Measurements from ENCODE around the gene FBXO21.

FBXO21 gene

DNA sequence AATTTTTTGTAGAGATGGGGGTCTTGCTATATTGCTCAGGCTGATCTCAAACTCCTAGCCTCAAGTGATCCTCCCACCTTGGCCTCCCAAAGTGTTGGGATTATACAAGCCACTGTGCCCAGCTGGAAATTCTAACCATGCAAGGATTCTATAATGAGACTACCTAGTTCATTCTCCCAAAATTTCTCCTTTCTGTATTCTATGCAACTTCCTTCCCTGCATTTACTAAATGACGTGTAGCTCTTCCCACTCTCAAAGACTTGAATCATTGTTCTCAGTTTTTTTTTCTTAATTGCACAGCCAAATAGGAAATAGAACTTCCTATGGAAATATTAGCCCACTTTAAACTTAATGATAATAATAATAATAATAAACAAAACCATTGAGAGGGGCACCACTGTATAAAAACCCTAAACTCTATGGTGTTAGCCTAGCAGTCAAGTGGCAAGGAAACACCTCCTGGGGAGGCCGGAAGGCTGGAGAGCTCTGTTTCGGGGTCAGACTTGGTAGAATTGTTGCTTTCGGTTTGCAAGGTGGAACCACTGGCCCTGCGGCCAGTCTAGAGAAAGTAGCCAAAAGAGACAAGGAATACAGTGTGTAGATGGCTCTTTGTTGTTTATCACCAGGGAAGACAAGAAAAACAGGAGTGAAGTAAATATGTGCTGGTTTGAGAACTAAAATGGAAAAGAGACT lies 51.1 kb downstream of the FBXO21 start:
- no peak for DNase-seq (ENCODE audit: low read depth in 3 of 3)

DNA sequence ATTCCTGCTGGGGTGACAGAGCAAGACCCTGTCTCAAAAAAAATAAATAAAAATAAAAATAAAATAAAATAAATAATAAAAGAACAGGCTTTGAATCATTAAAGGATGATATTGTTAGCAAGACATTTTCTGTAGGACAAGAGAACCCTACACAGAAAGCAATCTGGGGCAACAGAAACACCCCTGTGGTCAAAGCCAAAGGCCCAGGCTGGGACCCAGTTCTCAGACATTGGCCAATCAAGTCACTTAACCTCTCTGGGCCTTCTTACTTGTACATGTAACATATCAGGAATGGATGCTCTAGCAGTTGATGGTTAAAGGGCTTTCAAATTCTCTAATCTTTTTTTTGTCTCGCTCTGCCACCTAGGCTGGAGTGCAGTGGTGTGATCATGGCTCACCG lies 55.5 kb downstream of the FBXO21 start:
- DNase-seq (ENCODE audit: low read depth in 3 of 3) = no peak

GRCh38 chr12:117134059-117134458 lies 56.2 kb downstream of the FBXO21 start:
- DNase-seq (ENCODE audit: low read depth in 3 of 3) = peak; percentile 8 to 68 (median 14)

GRCh38 chr12:117130801-117131200 lies 59.5 kb downstream of the FBXO21 start:
- no peak for DNase-seq (ENCODE audit: low read depth in 3 of 3)

DNA sequence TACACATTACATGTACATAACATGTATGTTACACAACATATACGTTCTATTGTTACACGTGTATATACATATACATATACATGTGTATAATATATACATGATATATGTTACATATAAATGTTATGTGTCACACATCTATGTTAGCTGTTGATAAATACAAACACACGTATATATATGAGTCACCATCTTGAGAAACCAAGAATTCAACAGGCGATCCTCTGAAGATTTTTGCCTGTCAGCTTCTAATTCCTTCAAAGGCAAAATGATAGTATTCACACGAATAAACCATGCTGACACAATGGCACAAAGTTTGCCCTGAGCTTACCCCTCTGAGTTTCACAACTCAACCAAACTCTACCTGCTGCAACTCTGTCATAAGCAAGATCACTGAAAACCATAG lies 60.9 kb downstream of the FBXO21 start:
- DNase-seq (ENCODE audit: low read depth in 3 of 3) = no peak

GRCh38 chr12:117127933-117128823 lies 62.1 kb downstream of the FBXO21 start:
- no peak for DNase-seq (ENCODE audit: low read depth in 3 of 3)

DNA sequence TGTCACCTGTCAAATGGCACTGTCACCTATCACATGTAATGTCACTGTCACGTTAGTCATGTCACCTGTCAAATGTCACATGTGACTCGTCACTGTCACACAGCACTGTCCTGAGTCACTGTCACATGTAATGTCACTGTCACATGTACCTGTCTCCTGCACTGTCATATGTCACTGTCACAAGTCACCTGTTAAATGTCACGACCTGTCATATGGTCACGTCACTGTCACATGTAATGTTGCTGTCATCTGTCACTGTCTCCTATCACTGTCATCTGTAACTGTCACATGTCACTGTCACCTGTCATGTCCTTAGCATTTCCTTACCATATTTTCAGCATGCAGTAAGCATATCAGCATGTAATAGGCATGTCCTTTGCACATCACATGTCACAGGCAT lies 63.9 kb downstream of the FBXO21 start:
- no peak for DNase-seq (ENCODE audit: low read depth in 3 of 3)

GRCh38 chr12:117125767-117126166 lies 64.5 kb downstream of the FBXO21 start:
- no peak for DNase-seq (ENCODE audit: low read depth in 3 of 3)

DNA sequence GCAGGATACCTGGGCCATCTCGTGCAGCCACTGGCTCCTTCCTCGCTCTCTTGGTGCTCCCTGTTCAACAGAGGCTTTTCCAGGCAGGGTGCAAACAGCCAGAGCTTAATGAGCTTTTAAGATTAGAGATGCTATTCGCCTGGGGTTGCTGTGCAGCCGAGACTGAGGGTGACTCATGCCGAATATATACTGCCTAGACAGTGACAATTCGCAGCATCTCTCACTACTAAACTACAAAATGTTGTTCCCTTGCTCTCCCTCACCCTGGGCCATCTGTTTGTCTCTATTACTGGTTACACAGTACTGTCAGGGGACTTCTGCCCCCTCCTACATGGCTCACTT lies 65.0 kb downstream of the FBXO21 start:
- no peak for DNase-seq (ENCODE audit: low read depth in 3 of 3)

DNA sequence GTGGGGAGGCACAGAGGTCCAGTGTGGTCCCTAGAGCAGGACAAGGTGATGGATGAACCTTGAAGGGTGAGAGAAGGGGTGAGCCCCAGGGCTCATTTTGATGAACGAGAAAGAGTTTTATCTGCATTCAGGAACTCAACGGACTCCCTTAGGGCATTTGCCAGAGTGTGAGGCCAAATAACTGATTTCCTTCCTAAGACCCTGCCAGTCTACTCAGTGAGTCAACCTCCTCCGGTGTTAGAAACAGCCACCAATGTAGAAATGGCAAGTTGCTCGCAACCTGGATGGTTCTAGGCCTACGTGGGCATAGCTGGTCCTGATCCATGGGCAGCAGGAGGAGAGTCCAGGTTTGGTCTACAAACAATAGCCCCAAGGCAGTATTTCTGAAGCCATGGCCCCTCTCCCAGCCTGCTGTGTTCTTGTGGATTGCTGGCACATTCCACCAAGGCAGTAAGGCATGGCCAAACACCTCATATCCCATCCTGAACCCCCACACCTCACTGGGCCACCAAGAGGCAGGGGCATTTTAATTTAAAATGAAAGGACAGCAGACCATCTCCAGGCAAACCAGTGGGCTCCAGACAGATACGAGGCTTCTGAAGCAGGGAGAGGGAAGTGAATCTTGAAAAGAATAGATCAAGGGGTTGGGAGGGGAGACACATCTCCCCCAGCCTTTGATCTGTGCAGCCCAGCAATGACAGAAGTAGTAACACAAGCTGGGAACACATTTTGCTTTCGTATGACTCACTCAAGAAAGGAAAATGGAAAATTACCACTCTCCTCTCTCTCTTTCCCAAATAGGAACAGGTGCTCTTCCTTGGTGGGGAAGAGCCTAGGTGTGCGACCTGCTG lies 65.6 kb downstream of the FBXO21 start:
- DNase-seq (ENCODE audit: low read depth in 3 of 3) = no peak

GRCh38 chr12:117121441-117121840 lies 68.8 kb downstream of the FBXO21 start:
- DNase-seq (ENCODE audit: low read depth in 3 of 3) = no peak

DNA sequence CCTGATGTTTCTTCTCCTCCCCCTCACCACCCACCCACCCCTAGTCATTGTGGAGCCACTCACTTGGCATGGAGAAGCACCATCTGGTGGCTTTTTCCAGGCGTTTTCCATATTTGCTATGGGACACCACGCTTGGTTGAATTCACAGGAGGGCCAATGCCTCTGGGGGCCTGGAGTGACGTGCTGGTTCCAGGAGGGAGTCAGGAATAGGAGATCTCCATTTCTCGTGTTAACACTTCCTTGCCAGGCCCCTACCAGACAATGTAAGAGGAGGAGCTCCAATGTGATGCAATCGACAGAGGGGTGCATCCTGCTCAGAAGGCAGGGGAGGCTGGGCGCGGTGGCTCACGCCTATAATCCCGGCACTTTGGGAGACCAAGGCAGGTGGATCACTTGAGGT lies 69.5 kb downstream of the FBXO21 start:
- DNase-seq (ENCODE audit: low read depth in 3 of 3) = no peak

- DNase-seq (ENCODE audit: low read depth in 3 of 3) = peak in 1 of 3 experiments; percentile 23
Measured at GRCh38 chr12:117119592-117120198, 70.6 kb downstream of the FBXO21 start.

- no peak for DNase-seq (ENCODE audit: low read depth in 3 of 3)
Measured at GRCh38 chr12:117118838-117119591, 71.3 kb downstream of the FBXO21 start.

DNA sequence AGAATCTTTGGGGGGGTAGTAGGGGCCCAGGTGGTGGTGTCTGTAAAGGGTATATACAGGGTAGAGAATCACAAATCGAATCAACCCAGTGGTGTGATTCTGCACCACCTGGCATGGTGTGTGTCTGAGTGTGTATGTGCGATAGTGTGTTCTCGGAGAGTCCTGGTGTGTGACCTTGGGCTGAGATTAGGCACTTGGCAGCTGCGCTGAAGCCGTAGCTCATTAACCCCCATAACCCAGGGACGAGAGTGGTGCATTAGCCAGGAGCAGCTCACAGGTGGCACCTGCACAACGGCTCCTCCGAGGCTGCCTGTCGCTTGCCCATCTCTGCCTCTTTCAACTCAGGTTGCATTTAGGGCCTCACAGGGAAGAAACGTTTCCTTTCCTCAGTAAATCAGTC lies 75.5 kb downstream of the FBXO21 start:
- no peak for DNase-seq (ENCODE audit: low read depth in 3 of 3)

GRCh38 chr12:117113231-117113630 lies 77.0 kb downstream of the FBXO21 start:
- no peak for DNase-seq (ENCODE audit: low read depth in 3 of 3)

GRCh38 chr12:117111821-117112595 lies 78.3 kb downstream of the FBXO21 start:
- DNase-seq (ENCODE audit: low read depth in 3 of 3) = no peak

DNA sequence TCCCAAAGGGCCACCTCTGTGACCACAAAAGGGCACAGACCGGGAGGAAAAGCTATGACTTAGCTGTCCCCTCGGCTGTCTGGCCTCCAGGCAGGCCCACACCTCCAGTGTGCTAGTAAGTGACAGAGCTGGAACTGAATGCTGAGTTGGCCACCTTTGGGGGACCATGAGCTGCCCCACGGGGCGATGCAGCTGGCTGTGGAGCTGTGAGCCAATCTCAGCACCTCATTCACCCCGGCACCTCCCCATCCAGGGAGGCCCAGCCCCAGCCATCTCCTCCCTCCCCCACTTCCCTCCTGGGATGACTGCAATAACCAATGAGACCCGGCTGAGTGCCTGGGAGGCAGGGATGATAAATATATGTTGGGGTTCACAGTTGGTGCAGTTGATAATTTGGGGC lies 78.9 kb downstream of the FBXO21 start:
- DNase-seq (ENCODE audit: low read depth in 3 of 3) = no peak

- DNase-seq (ENCODE audit: low read depth in 3 of 3) = no peak
Measured at GRCh38 chr12:117109943-117110635, 80.2 kb downstream of the FBXO21 start.

DNA sequence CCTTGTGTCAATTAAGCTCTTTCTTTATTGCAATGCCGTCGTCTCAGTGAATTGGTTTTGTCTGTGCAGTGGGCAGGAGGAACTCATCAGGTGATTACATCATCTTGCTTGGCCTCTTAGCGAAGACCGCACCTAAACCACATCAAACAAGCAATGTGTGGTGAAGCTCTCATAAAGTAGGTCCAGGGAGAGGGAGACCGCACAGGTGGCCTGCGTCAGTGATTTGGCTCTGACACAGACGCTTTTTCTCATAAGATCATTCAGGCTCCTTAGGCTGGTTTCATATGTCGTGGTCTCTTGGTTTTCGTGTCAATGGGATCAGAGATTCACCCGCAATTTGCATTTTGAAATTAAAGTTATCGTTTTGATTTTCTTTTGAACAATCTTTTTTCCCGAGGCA lies 84.4 kb downstream of the FBXO21 start:
- peak in 1 of 3 experiments; percentile 16 for DNase-seq (ENCODE audit: low read depth in 3 of 3)

All from stimulated activated CD4-positive, alpha-beta T cell treated with anti-CD3 and anti-CD28 coated beads, TNF-alpha, amount 100 ng/mL, for 24 hours (primary cell).